CD4-positive, alpha-beta T cell treated with Interleukin-1 beta for 1 hour (primary cell): Measurements from ENCODE around the gene PRKAR2A.
"Not testable (repeated sequence)": the region's sequence is repeated elsewhere in the genome, so short reads cannot be mapped to it uniquely, and the experiment has no call there.

Source experiments
- DNase-seq, 2 donors: peaks; one replicate each; pipeline ENCODE4 v3.0.0-alpha.2; 2020 to 2022

The PRKAR2A gene

GRCh38 chr3:48725185-48725855, 122.4 kb downstream of the PRKAR2A start:
- DNase-seq: not testable (repeated sequence)

DNA sequence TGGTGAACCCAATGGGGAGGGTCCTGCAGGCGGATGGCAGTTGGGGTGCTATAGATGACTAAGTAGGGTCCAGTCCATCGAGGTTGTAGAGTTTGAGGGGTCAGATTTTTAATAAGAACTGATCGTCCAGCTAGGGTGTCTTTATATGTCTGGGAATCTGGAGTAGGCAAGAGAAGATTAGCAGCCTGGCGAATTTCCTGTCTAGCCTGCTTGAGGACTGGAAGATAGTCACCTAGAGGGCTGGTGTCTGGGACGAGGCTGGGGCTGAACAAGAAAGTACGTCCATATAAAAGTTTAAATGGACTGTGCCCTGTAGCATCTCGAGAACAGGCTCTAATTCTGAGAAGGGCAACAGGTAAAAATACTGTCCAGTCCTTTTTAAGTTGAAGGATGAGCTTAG, 123.9 kb downstream of the PRKAR2A start:
- DNase-seq: no peak

DNA sequence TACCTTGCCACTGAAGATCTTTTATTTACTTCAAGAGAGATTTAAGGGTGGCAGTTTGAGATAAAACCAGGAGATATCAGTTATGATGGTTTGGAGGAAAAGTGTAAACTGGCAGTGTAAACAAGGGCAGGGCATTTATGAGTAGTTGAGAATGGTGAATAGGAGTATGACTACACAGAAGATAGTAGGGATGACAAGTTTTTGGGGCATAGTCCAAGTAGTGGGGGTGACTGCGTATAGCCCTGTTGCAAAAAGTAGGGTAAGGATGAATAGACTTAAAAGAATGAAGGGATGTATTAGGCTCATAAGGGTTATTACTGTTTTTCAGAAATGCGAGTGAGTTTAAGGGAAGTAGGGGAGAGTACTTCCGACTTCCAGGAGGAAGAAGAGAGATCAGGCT, 124.4 kb downstream of the PRKAR2A start:
- DNase-seq: not testable (repeated sequence)

DNA sequence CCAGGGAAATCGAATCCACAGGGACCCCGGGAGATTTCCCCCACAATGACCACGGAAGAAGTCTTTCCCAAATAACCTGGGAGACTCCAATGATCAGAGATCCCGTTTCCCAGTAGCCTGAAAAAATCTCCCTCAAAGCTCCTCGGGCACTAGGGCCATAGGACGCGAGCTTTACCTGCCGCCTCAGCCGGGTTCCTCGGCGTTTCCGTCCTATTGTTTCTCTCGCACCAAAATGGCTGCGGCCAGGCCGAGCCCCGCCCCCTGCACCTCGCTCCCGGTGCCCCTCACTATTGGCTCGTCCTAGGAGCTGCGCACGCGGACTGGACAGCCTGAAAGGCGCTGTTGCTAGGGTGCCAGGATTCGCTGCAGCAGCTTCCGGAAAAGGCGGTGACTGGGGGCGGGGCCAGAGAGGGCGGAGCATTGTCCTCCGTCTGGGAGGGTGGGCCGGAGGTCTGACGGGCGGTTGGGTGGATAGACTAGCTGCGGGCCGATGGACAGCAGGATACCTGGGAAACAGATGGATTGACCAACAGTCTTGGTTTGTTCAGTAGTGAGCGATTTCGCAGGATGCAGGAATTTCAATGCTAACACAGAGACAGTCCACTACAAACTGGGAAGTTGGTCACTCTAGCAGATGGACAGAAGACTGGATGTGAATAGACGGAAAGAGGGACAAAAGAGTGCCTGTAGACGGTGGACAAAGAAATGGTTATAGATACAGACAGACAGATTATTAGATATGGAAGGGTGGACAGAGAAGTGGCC, 130.5 kb downstream of the PRKAR2A start, which contains the start of gene IP6K2:
Gene IP6K2 (minus strand): TSS at position 240 of the 765 bp plus-strand sequence. CDS start 21,930 bp downstream, outside the sequence.
- peak; percentile 98 to 99 for DNase-seq

DNA sequence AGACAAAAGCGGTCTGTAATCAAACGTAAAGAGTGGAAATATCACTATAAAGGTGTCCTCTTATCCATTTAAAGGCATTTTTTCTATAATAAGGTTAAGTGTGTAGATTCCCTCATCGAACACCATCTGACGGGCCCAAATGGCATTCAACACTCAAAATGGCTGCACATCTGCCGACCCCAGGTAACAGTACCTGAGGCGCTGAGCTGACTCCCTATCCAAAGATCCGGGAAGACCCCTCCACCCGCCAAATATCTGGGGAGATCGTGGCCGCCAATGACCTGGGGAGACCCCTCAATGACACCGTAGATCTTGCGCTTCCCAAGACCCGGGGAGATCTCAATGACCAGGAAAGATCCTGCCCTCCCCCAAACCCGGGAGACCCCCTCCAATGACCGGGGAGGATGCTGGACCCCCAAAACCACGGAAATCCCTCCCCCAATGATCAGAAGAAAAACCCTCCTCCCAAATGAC, 131.1 kb downstream of the PRKAR2A start:
- DNase-seq: peak; percentile 15 to 45

DNA sequence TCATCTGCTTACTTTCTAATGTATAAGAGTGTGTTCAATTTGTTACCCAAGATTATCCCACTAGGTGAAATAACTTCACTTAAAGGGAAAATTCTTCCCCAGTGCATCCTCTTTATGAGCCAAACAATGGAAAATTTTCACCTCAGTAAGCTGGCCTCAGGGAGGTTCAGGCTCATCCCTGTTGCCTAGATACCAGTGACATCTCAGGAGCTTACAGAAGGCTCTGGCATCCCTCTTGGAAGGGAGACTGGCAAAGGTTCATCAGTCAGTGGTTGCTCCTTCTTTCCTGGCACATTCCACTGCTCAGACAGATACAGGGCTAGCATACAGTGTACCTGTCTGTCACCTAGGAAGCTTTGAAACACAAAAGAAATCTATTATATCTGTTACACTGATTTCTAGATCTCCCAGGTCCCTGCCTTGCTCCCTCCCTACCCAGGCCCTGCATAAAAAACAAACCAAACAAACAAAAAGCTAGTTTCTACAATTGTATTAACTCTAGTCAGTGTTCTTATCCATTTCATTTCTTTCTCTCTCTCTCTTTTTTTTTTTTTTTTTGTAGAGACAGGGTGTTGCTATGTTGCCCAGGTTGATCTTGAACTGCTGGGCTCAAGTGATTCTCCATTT, 132.4 kb downstream of the PRKAR2A start:
- DNase-seq: no peak

DNA sequence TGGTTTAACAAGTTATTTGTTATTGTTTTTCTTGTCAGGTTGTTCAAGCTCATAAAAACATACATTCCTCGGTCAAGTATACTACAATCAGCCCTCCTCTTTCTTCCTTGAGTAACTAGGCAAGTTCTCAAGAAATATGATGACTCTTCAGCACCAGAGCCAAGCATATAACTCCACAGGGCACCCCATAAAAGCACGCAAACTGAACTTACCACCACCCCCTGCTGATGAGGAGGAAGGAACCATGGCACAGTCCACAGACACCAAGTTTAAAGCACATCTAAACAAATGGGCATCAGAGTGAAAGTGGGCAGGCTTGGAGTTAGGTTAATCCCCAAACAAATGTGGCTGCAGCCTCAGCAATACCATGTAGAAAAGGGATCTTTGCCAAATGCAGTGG, 135.9 kb downstream of the PRKAR2A start:
- DNase-seq: no peak

DNA sequence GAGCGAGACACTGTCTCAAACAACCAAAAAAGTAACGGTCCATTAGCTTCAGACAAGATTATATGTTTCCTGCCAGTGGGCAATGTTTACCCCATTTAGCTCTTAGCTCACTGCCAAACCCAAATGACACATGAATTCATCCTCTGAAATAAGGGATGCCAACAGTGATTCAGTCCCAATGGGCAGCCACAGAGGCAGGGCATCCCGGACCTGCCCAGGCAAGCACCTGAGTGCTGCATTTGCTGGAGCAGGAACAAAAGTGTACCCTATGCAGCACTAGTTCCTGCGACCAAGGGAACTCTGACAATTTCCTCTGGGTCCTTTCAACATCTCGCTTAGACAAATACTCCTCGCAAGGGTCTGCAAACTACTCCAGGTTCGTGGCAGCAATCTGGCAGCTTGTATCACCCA, 138.6 kb downstream of the PRKAR2A start:
- no peak for DNase-seq

DNA sequence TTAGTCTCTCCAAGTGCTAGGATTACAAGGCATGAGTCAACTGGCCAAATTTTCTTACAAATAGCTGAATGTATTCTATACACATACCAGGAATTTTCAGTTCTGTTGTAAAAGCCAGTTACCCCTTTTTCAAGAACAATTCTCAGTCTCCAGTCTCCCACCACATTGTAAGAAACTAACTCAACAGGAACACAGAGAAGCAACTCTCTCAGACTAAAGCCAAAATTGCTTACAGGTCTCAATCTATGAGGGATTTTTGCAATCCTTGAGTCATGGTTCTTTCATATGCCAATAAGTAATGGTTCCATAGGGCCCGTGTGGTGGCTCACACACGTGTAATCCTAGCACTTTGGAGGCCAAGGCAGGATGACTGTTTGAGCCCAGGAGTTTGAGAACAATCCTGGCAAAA, 139.2 kb downstream of the PRKAR2A start:
- DNase-seq: no peak

GRCh38 chr3:48707157-48707556, 140.5 kb downstream of the PRKAR2A start:
- DNase-seq: no peak

GRCh38 chr3:48702320-48702920, 145.3 kb downstream of the PRKAR2A start:
- no peak for DNase-seq

GRCh38 chr3:48700731-48701405, 146.8 kb downstream of the PRKAR2A start:
- no peak for DNase-seq

GRCh38 chr3:48698891-48699290, 148.8 kb downstream of the PRKAR2A start:
- DNase-seq: no peak

DNA sequence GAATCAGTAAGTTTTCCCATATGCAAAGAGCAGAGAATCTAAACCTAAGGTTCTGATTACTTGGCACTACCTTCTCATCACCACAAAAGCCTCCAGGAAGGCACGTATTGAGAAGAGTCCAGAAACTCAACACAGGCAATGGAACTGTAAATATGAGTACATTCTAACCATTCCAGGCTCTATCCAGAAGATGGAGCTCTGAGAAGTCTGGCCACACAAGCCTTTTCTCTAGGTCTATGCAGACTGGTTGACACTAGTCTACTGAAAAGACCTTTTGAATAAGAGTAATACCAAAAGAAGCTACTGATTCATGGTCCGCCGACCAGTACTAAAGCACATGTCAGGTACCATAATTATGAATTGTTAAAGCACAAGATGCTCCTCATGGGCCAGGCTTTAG, 149.7 kb downstream of the PRKAR2A start:
- no peak for DNase-seq

- DNase-seq: no peak
Measured at GRCh38 chr3:48696601-48697000, 151.1 kb downstream of the PRKAR2A start.
